Measurements from ENCODE around the gene CUBN. TPM values are rescaled to one million over a fixed set of nuclear protein-coding genes. Genes with fewer than 3 reads are reported as not detected.

Gene CUBN
- total and polyA plus RNA-seq, 9 of the 15 experiments (the other 6 are each of a cell fraction or from before 2014, with no cell fraction given) = 0.04 to 0.33 (median 0.09) TPM

DNA sequence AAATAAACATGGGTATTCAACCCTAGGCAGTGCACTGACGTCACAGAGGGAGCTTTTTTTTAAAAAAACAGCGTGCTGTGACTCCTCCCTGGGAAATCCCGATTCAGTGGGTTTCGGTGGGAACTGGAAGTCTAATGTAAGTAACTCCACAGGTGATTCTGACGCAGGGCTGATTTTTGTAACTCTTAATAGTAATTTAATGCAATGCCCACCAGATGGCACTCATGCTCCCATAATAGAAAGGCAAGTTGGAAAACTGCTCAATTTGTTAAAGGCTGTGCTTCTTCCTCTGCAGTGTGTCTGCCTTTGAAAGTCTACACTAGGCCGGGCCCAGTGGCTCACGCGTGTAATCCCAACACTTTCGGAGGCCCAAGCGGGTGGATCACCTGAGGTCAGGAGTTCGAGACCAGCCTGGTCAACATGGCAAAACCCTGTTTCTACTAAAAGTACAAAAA, 301.5 kb downstream of the CUBN start:
- Histone ChIP-seq H3K9me1 (ENCODE audit: control insufficient read depth, insufficient read depth, low read length) (no peaks in the 10 kb centered on the region), H3K4me2 (ENCODE audit: insufficient read depth, low read length) (no peak overlapping the region), H2AFZ (ENCODE audit: low read depth, low read length) (peak overlapping the region; percentile 42; the same call in 1 of the 2 replicates), H3K4me1 (replicated peaks in 1 of 2; ENCODE audit: control insufficient read depth in 2 of 2, insufficient read depth in 2 of 2, low read length in 2 of 2) (no peaks in the 10 kb centered on the region; a peak in 1 of 5 replicates), H3K9ac (ENCODE audit: insufficient read depth in 1 of 2, low read depth in 2 of 2, low read length in 2 of 2) (no peak overlapping the region), H3K36me3 (ENCODE audit: control insufficient read depth, insufficient read depth, low read length) (no peaks in the 10 kb centered on the region), H3K27me3 (ENCODE audit: control insufficient read depth in 2 of 2, insufficient read depth in 2 of 2, low read length in 2 of 2) (no peaks in the 10 kb centered on the region; a peak in 1 of 5 replicates), H4K20me1 (replicated peaks; ENCODE audit: control insufficient read depth, insufficient read depth, low read length) (no peaks in the 10 kb centered on the region), H3K27ac (ENCODE audit: extremely low read depth, low read depth, low read length) (no peak overlapping the region), H3K9me3 (replicated peaks; ENCODE audit: control insufficient read depth, insufficient read depth, low read depth, low read length) (no peaks in the 10 kb centered on the region), H3K4me3 (no peak overlapping the region), H3K79me2 (ENCODE audit: control insufficient read depth, insufficient read depth, low read length) (no peaks in the 10 kb centered on the region)
- FAIRE-seq (peak; percentile 64), ATAC-seq (peak; percentile 87), DNase-seq (ENCODE audit: extremely low read depth in 1 of 4, low spot score in 3 of 4) (peak; percentile 22 to 85 (median 28))
- ChIA-PET POLR2A (interaction anchor here (0.6 to 0.7 kb wide), 2 partner anchors 79 to 816 kb away, joined by 3 read pairs; partner anchors contain the start of gene STAM), CTCF (ENCODE audit: low intra/inter-chr PET ratio) (interaction anchor here (0.6 to 2.9 kb wide), 4 partner anchors 24 to 1044 kb away, joined by 3 to 16 read pairs (median 3); no protein-coding TSS in a partner anchor)
- intact Hi-C loops (cut with micrococcal nuclease) (loop anchor here (5.0 kb wide), 1 partner anchor 429 kb away; no protein-coding TSS in a partner anchor), in situ Hi-C loops (cut with MboI) (loop anchor here (25.0 kb wide), 4 partner anchors 659 to 1409 kb away; no protein-coding TSS in a partner anchor)
- BruUV-seq (replicated peaks) = no TSS peak
- WGBS (ENCODE audit: insufficient coverage, low coverage, missing lambda C conversion rate) = 8% methylated on average over 11 of the region's 11 CpGs
- TF ChIP-seq, protein P1, sequence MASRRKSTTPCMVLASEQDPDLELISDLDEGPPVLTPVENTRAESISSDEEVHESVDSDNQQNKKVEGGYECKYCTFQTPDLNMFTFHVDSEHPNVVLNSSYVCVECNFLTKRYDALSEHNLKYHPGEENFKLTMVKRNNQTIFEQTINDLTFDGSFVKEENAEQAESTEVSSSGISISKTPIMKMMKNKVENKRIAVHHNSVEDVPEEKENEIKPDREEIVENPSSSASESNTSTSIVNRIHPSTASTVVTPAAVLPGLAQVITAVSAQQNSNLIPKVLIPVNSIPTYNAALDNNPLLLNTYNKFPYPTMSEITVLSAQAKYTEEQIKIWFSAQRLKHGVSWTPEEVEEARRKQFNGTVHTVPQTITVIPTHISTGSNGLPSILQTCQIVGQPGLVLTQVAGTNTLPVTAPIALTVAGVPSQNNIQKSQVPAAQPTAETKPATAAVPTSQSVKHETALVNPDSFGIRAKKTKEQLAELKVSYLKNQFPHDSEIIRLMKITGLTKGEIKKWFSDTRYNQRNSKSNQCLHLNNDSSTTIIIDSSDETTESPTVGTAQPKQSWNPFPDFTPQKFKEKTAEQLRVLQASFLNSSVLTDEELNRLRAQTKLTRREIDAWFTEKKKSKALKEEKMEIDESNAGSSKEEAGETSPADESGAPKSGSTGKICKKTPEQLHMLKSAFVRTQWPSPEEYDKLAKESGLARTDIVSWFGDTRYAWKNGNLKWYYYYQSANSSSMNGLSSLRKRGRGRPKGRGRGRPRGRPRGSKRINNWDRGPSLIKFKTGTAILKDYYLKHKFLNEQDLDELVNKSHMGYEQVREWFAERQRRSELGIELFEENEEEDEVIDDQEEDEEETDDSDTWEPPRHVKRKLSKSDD (conservative IDR thresholded peaks at IDR 0.05; ENCODE audit: low read length) = no peak
- no peak for TF ChIP-seq RCOR1 (IDR thresholded peaks at IDR 0.05; ENCODE audit: borderline replicate concordance in 1 of 2, low read depth in 2 of 2, low read length in 2 of 2)
- no peak for TF ChIP-seq TOE1 (IDR thresholded peaks at IDR 0.05; ENCODE audit: borderline replicate concordance)
- TF ChIP-seq TOE1 (CRISPR knock-in tag; IDR thresholded peaks at IDR 0.05; ENCODE audit: borderline replicate concordance, low read depth) = no peak
- TF ChIP-seq ZKSCAN1 (IDR thresholded peaks at IDR 0.05; ENCODE audit: low read depth, low read length) = no peak
- TF ChIP-seq FIP1L1 (IDR thresholded peaks at IDR 0.05; ENCODE audit: low read depth, low read length, poor library complexity, severe bottlenecking) = no peak
- TF ChIP-seq STAG1 (CRISPR knock-in tag; IDR thresholded peaks at IDR 0.05; ENCODE audit: borderline replicate concordance) = peak; percentile 69; the same call in 1 of the 2 replicates
- TF ChIP-seq SMC3 (conservative IDR thresholded peaks at IDR 0.05; ENCODE audit: insufficient read depth, low read depth, low read length) = peak; percentile 56; the same call in 1 of the 2 replicates
- peak; percentile 64 to 78 for TF ChIP-seq RAD21 (CRISPR knock-in tag; conservative IDR thresholded peaks at IDR 0.05 in 1 of 2, IDR thresholded peaks at IDR 0.05 in 1 of 2)
- TF ChIP-seq MAZ (CRISPR knock-in tag; conservative IDR thresholded peaks at IDR 0.05 in 1 of 2, IDR thresholded peaks at IDR 0.05 in 1 of 2) = 0 out of 4 replicates have a peak, but pooled peaks of 1 of the 2 experiments have one; percentile 21
- TF ChIP-seq ADNP (tag; IDR thresholded peaks at IDR 0.05) = peak; percentile 47; the same call in 1 of the 2 replicates
- 0 out of 2 replicates have a peak, but pooled peaks have one; percentile 19 for TF ChIP-seq CC2D1A (IDR thresholded peaks at IDR 0.05)
- TF ChIP-seq, protein P2, sequence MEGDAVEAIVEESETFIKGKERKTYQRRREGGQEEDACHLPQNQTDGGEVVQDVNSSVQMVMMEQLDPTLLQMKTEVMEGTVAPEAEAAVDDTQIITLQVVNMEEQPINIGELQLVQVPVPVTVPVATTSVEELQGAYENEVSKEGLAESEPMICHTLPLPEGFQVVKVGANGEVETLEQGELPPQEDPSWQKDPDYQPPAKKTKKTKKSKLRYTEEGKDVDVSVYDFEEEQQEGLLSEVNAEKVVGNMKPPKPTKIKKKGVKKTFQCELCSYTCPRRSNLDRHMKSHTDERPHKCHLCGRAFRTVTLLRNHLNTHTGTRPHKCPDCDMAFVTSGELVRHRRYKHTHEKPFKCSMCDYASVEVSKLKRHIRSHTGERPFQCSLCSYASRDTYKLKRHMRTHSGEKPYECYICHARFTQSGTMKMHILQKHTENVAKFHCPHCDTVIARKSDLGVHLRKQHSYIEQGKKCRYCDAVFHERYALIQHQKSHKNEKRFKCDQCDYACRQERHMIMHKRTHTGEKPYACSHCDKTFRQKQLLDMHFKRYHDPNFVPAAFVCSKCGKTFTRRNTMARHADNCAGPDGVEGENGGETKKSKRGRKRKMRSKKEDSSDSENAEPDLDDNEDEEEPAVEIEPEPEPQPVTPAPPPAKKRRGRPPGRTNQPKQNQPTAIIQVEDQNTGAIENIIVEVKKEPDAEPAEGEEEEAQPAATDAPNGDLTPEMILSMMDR (IDR thresholded peaks at IDR 0.05 in 2 of 3, conservative IDR thresholded peaks at IDR 0.05 in 1 of 3; ENCODE audit: insufficient read depth in 2 of 3, low read depth in 1 of 3, low read length in 3 of 3) = peak; percentile 60 to 77 (median 60)
- TF ChIP-seq SREBF2 (CRISPR knock-in tag; IDR thresholded peaks at IDR 0.05) = no peak
- TF ChIP-seq, protein P3, sequence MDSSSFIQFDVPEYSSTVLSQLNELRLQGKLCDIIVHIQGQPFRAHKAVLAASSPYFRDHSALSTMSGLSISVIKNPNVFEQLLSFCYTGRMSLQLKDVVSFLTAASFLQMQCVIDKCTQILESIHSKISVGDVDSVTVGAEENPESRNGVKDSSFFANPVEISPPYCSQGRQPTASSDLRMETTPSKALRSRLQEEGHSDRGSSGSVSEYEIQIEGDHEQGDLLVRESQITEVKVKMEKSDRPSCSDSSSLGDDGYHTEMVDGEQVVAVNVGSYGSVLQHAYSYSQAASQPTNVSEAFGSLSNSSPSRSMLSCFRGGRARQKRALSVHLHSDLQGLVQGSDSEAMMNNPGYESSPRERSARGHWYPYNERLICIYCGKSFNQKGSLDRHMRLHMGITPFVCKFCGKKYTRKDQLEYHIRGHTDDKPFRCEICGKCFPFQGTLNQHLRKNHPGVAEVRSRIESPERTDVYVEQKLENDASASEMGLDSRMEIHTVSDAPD (CRISPR knock-in tag; IDR thresholded peaks at IDR 0.05) = no peak

All from K562 (cell line).